Mesenchymal stem cell (in vitro differentiated cells and primary cell): ENCODE measurements around the gene IL1F10.

Experiments used
- DNase-seq: peaks from one replicate; pipeline ENCODE4 v3.0.0-alpha.2; 2013
- H2AFZ ChIP-seq: one replicate; pipeline ENCODE4 v1.6.1; 2013; ENCODE audit warnings: low read depth, mild to moderate bottlenecking, control low read depth, inconsistent platforms, low read length, moderate library complexity
- H2AK5ac ChIP-seq: 2 replicates; pipeline ENCODE4 v1.6.1; 2013; ENCODE audit warnings: low read length, moderate library complexity, mild to moderate bottlenecking, inconsistent platforms; ENCODE audit not compliant: severe bottlenecking
- H2BK120ac ChIP-seq: one replicate; pipeline ENCODE4 v1.6.1; 2013; ENCODE audit warnings: low read depth, mild to moderate bottlenecking, inconsistent platforms, low read length, moderate library complexity
- H2BK12ac ChIP-seq, 2 experiments: one replicate each; pipeline ENCODE4 v1.6.1; 2013; ENCODE audit warnings: inconsistent platforms in 2 of 2, low read length in 2 of 2, mild to moderate bottlenecking in 2 of 2, moderate library complexity in 2 of 2, control low read depth in 1 of 2
- H2BK15ac ChIP-seq: one replicate; pipeline ENCODE4 v1.6.1; 2013; ENCODE audit warnings: mild to moderate bottlenecking, low read depth, inconsistent platforms; ENCODE audit not compliant: poor library complexity, severe bottlenecking
- H2BK5ac ChIP-seq: 2 replicates; pipeline ENCODE4 v1.6.1; 2013; ENCODE audit warnings: low read depth, mild to moderate bottlenecking, low read length, control low read depth, inconsistent platforms; ENCODE audit not compliant: poor library complexity, severe bottlenecking
- H3K14ac ChIP-seq, 2 experiments: one replicate each; pipeline ENCODE4 v1.6.1; 2013; ENCODE audit warnings: inconsistent platforms in 2 of 2, low read length in 2 of 2, control low read depth in 1 of 2, mild to moderate bottlenecking in 1 of 2, moderate library complexity in 1 of 2
- H3K18ac ChIP-seq, 2 experiments: one replicate each; pipeline ENCODE4 v1.6.1; 2013; ENCODE audit warnings: inconsistent platforms in 2 of 2, low read length in 2 of 2, control low read depth in 1 of 2, low read depth in 1 of 2, mild to moderate bottlenecking in 1 of 2
- H3K23ac ChIP-seq, 2 experiments: one replicate each; pipeline ENCODE4 v1.6.1; 2013; ENCODE audit warnings: inconsistent platforms in 2 of 2, low read length in 2 of 2, mild to moderate bottlenecking in 2 of 2, moderate library complexity in 2 of 2, control low read depth in 1 of 2
- H3K27ac ChIP-seq: 2 replicates; pipeline ENCODE4 v1.5.1; 2013; ENCODE audit warnings: mild to moderate bottlenecking, moderate library complexity, low read length, control low read depth, inconsistent platforms; ENCODE audit not compliant: poor library complexity, severe bottlenecking
- H3K27me3 ChIP-seq, 2 experiments: 2 replicates each; pipeline versions ENCODE4 v1.6.1 to v1.7.0; 2013; ENCODE audit warnings: low read length in 2 of 2, mild to moderate bottlenecking in 2 of 2, moderate library complexity in 2 of 2, control low read depth in 1 of 2, inconsistent platforms in 1 of 2; ENCODE audit not compliant: control insufficient read depth in 1 of 2, insufficient read depth in 1 of 2
- H3K36me3 ChIP-seq, 2 experiments: 2 replicates each; pipeline versions ENCODE4 v1.6.1 to v1.7.0; 2013; ENCODE audit warnings: low read length in 2 of 2, control low read depth in 1 of 2, inconsistent platforms in 1 of 2, low read depth in 1 of 2, mild to moderate bottlenecking in 1 of 2; ENCODE audit not compliant: insufficient read depth in 2 of 2, control insufficient read depth in 1 of 2
- H3K4ac ChIP-seq, 2 experiments: one replicate each; pipeline ENCODE4 v1.6.1; 2013; ENCODE audit warnings: inconsistent platforms in 2 of 2, low read length in 2 of 2, mild to moderate bottlenecking in 2 of 2, moderate library complexity in 2 of 2, control low read depth in 1 of 2, low read depth in 1 of 2
- H3K4me1 ChIP-seq: 2 replicates; pipeline ENCODE4 v1.6.1; 2013; ENCODE audit warnings: low read depth, low read length, control low read depth; ENCODE audit not compliant: control insufficient read depth, insufficient read depth
- H3K4me2 ChIP-seq: 2 replicates; pipeline ENCODE4 v1.6.1; 2013; ENCODE audit warnings: low read length, mild to moderate bottlenecking, inconsistent platforms; ENCODE audit not compliant: poor library complexity, severe bottlenecking
- H3K4me3 ChIP-seq, 2 experiments: 2 replicates each; pipeline versions ENCODE4 v1.5.1 to v1.7.0; 2013; ENCODE audit warnings: low read length in 2 of 2, mild to moderate bottlenecking in 2 of 2, control low read depth in 1 of 2, low read depth in 1 of 2; ENCODE audit not compliant: insufficient read depth in 1 of 2
- H3K79me1 ChIP-seq: replicated peaks from 2 replicates; pipeline ENCODE4 v1.6.1; 2013; ENCODE audit warnings: mild to moderate bottlenecking, control low read depth, low read length, inconsistent platforms; ENCODE audit not compliant: poor library complexity, severe bottlenecking
- H3K9ac ChIP-seq: 2 replicates; pipeline ENCODE4 v1.7.0; 2013; ENCODE audit warnings: mild to moderate bottlenecking, low read length, moderate library complexity
- H3K9me3 ChIP-seq: 2 replicates; pipeline ENCODE4 v1.7.0; 2013; ENCODE audit warnings: mild to moderate bottlenecking, low read length; ENCODE audit not compliant: control insufficient read depth
- H4K8ac ChIP-seq: one replicate; pipeline ENCODE4 v1.6.1; 2013; ENCODE audit warnings: inconsistent platforms, mild to moderate bottlenecking, low read length, moderate library complexity
- H4K91ac ChIP-seq: one replicate; pipeline ENCODE4 v1.6.1; 2013; ENCODE audit warnings: mild to moderate bottlenecking, low read length, inconsistent platforms
- WGBS: methylation state at CpG from one replicate; pipeline ENCODE4 v1.1.7; 2013; ENCODE audit warnings: mixed read lengths; 5-methylcytosine and 5-hydroxymethylcytosine counted together

The IL1F10 gene

DNA sequence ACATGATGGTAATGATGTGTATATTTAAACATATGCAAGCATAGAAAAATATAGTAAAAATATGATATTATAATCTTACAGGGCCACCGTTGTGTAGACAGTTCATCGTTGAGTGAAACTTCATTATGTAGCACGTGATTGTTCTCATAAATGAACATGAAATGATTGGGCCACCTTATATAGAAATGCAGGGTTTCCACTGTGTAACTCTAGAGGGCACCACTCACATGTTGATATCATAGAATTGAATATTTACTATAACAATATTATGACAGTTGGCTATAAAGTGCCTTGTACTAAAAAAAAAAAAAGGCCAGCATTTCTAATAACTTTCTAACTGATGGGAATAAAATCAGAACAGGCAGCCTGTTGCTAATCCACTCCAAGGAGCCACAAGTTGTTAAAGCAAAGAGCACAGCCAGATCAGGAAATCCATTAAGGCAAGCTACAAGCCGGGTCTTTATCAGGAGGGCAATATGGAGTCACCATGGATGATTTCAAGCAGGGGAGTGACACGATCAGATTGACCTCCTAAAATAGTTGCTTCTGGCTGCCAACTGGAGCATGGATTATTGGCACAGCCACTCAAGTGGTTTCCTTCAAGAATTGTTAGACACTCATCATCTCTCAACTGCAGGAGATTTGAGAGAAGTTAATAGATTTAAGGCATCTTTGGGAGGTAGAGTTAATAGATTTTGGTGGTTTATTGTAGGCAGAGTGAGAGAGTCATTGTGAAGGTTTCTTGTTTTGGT, 16.7 kb downstream of the IL1F10 start:
- 73% methylated on average over 5 of the region's 5 CpGs for WGBS
- Histone ChIP-seq H3K23ac (no peak overlapping the region), H3K27ac (no peak overlapping the region), H3K36me3 (no peaks in the 10 kb centered on the region), H2AFZ (no peak overlapping the region), H2BK12ac (no peak overlapping the region), H3K9me3 (no peaks in the 10 kb centered on the region), H3K4ac (no peak overlapping the region), H2BK15ac (no peak overlapping the region), H2BK120ac (no peak overlapping the region), H3K4me3 (no peak overlapping the region), H2AK5ac (no peak overlapping the region), H3K79me1 (no peaks in the 10 kb centered on the region), H3K9ac (no peak overlapping the region), H4K91ac (no peak overlapping the region), H3K18ac (no peak overlapping the region), H4K8ac (no peak overlapping the region), H3K4me1 (no peaks in the 10 kb centered on the region), H3K14ac (no peak overlapping the region), H2BK5ac (no peak overlapping the region), H3K27me3 (peaks cover 2 to 60% of the 10 kb centered on the region in 2 experiments), H3K4me2 (no peak overlapping the region)
- no peak for DNase-seq

DNA sequence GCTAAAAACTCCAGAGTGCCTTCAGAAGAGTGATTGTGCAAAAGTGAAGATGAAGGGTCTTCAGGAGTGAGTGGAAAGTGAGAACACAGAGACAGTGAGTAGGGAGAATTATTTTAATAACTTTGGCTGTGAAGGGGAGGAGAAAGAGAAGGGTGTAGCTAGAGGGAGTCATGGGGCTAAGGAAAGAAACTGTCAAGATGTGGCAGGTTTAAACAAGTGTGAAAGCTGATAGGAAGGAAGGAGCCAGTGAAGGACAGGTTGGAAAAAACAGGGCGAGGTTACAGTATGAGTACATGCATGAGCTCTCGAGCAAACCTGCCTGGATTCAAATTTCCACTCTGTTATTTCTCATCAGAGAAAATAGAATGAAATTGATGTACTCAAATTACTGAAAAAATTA, 17.8 kb downstream of the IL1F10 start:
- no peaks in the 10 kb centered on the region for H3K9me3 ChIP-seq
- H3K18ac ChIP-seq, result no peak overlapping the region
- no peak overlapping the region for H2AK5ac ChIP-seq
- H2BK15ac ChIP-seq, result no peak overlapping the region
- peaks cover 12 to 58% of the 10 kb centered on the region in 2 experiments for H3K27me3 ChIP-seq
- H3K79me1 ChIP-seq, result no peaks in the 10 kb centered on the region
- no peak overlapping the region for H3K4ac ChIP-seq
- H3K23ac ChIP-seq, result no peak overlapping the region
- no peak overlapping the region for H3K4me2 ChIP-seq
- WGBS, result no CpG with 5 or more reads among the region's 2 CpGs
- no peak overlapping the region for H2BK12ac ChIP-seq
- H4K8ac ChIP-seq, result no peak overlapping the region
- no peak overlapping the region for H3K4me3 ChIP-seq
- no peak overlapping the region for H2AFZ ChIP-seq
- no peak overlapping the region for H2BK5ac ChIP-seq
- no peaks in the 10 kb centered on the region for H3K4me1 ChIP-seq
- no peak overlapping the region for H2BK120ac ChIP-seq
- no peak overlapping the region for H4K91ac ChIP-seq
- H3K36me3 ChIP-seq, result no peaks in the 10 kb centered on the region
- no peak overlapping the region for H3K9ac ChIP-seq
- no peak for DNase-seq
- H3K27ac ChIP-seq, result no peak overlapping the region
- H3K14ac ChIP-seq, result no peak overlapping the region

DNA sequence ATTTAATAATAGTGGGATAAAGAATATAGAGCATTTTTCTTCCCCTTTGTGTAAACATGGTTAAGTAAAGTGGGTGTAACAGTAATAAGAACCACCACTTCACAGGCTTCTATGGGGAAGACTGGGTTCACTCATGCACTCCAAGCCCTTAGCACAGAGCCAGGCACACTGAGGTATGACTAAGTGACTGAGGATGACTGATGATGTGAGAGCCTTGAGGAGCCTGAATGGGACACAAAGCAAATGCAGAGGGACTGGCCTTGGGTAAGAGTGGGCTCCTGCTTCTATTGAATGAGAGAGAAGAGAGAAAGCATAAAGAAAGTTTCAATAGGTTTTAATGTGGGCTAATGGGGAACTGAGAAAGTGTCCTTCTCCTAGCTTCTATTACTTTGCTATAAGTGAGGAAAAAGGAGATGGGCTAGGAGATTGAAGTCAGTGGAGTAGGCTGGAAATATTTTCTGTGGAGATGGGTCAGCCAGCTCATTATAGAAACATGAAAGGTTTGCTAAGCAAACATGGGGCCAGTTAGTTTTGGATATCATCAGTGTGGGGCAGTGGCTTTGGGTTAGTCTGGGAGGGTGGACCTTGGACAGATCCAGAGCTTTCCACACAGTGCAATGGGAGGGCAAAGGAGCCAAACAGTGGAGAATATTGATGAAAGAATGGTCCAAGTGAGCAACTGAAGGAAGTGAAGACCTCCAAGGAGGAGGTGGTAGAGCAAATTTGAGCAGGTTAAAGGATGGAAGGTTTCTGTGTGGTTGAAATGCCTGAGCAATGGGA, 20.6 kb downstream of the IL1F10 start:
- no peak overlapping the region for H2AFZ ChIP-seq
- H3K27me3 ChIP-seq, result peaks cover 26 to 55% of the 10 kb centered on the region in 2 experiments
- no peaks in the 10 kb centered on the region for H3K4me1 ChIP-seq
- H2BK5ac ChIP-seq, result no peak overlapping the region
- no peak overlapping the region for H4K8ac ChIP-seq
- no peaks in the 10 kb centered on the region for H3K79me1 ChIP-seq
- H3K23ac ChIP-seq, result no peak overlapping the region
- H2AK5ac ChIP-seq, result no peak overlapping the region
- H3K36me3 ChIP-seq, result no peaks in the 10 kb centered on the region
- H2BK15ac ChIP-seq, result no peak overlapping the region
- H3K4me2 ChIP-seq, result no peak overlapping the region
- H3K9ac ChIP-seq, result no peak overlapping the region
- H3K18ac ChIP-seq, result no peak overlapping the region
- H2BK120ac ChIP-seq, result no peak overlapping the region
- no peak overlapping the region for H2BK12ac ChIP-seq
- DNase-seq, result no peak
- H3K9me3 ChIP-seq, result no peaks in the 10 kb centered on the region
- H3K14ac ChIP-seq, result no peak overlapping the region
- H4K91ac ChIP-seq, result no peak overlapping the region
- H3K4ac ChIP-seq, result no peak overlapping the region
- no peak overlapping the region for H3K27ac ChIP-seq
- H3K4me3 ChIP-seq, result no peak overlapping the region

DNA sequence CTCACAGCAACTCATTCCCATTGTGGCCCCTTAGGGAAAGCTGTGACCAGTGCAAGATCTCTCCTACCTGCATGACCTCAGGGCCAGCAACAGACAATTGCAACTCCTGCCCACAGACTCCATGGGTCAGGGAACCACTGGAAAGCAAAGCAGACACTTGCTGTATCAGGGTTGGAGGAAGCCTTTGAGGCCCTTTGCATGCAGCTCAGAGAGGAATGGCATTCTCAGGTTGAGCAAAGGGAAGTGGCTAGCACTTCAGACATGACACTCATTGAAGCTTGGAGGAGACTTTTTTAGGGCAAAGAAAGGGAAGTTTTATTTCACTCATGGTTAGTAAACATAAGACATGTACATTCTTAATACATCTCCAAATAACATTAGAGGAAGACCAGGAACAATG, 22.1 kb downstream of the IL1F10 start:
- Histone ChIP-seq H2BK15ac (no peak overlapping the region), H3K4me2 (no peak overlapping the region), H3K18ac (no peak overlapping the region), H3K27ac (no peak overlapping the region), H3K4me1 (no peaks in the 10 kb centered on the region), H3K36me3 (no peaks in the 10 kb centered on the region), H2BK12ac (no peak overlapping the region), H3K27me3 (peaks cover 29 to 51% of the 10 kb centered on the region in 2 experiments), H4K8ac (no peak overlapping the region), H4K91ac (no peak overlapping the region), H3K79me1 (no peaks in the 10 kb centered on the region), H2AK5ac (no peak overlapping the region), H3K4me3 (no peak overlapping the region), H3K14ac (no peak overlapping the region), H2BK120ac (no peak overlapping the region), H3K9me3 (peaks cover 3% of the 10 kb centered on the region), H3K23ac (no peak overlapping the region), H3K4ac (no peak overlapping the region), H3K9ac (no peak overlapping the region), H2BK5ac (no peak overlapping the region), H2AFZ (no peak overlapping the region)
- DNase-seq, result no peak
